GM18526 (cell line): ENCODE results near the gene CCDC93.

Source experiments
- POLR2A ChIP-seq: IDR thresholded peaks from 3 replicates; pipeline ENCODE4 v1.6.1; 2011; ENCODE audit not compliant: insufficient read length; ENCODE audit errors: extremely low read depth

CCDC93 gene

DNA sequence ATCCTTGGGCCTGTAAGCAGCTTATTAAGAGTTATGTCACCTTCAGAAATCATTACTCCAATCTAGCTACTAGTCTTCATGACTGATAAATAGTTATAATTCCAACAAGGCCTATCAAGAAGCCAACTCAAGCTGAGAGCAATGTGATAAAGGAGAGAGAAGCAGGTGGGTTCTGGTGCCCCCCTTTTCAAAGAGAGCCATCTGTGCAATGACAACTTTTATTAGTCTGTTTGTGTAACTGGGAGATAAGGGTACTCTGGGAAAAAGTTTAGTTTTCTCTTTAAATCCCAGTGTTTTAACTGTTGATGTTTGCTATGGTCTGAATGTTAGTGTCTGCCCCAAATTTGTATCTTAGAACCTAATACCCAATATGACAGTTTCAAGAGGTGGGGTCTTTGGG, 60.6 kb downstream of the CCDC93 start:
- TF ChIP-seq POLR2A = no peak

DNA sequence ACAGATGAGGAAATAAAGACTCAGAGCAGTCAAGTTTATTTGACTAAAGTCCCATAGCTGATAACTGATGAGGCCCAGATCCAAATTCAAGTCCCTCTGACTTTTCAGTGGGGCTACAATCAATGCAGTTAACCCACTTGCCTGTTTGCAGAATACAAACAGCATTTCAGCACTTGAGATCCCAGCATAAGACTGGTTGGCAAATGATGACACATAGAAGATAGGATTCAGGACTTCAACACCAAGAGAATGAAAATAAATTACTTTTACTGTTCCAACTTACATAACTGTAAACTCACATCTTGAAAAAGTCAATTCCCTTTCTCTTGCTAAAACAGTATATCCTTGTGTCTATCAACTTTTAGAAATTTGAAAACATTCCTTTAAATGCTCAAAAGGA, 61.2 kb downstream of the CCDC93 start:
- no peak for TF ChIP-seq POLR2A

DNA sequence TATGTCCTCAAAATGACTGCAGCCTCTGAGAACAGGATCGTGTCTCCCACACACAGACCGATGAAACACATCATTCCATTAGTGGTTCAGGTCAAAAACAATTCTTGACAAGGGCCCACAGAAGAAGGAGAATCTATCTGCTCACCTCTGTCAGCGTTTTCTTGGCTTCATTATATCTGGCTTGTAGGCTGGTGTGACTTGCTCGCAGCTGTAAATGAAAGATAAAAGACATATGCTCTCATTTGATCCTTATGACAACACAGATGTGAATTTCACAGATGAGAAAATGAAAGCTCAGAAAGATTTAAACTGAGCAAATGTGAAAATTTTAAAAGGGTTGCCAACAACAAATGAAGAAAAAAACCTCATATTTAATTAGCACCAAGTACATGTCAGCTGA, 61.6 kb downstream of the CCDC93 start:
- no peak for TF ChIP-seq POLR2A

DNA sequence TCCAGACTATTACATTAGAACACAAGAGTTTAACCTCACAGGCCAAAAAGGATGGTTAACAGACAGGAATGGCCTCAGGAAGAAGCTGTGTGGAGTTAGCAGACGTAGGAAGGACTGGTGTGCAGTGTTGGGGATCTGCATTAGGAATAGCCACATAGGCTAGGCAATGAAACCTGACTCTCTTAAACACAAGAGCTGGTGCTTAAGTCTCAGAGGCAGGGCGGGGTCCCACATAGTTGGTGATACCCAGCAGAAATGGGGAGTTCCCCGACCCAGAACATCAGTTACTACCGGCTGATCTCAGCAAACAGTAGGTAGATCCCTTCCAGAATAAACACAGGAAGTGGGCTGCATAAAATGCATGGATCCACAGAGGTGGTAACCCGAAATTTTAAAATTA, 64.1 kb downstream of the CCDC93 start:
- no peak for TF ChIP-seq POLR2A

DNA sequence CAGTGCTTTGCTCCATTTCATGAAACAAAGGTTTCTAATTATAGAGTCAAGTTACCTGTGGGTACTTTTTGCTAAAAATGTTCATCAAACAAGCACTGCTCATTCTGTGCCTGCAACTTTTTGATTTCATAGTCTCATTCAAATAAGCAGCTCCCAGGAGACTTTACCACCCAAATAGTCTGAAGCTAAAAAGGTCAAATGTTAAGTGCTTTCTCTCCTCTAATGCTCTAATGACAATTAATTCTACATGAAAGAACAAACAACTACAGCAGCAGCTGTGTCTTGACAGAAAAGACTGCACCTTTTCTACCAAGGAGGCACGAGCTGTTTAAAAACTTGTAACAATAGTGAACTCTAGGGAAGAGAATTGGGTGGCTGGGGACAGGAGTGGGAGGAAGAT, 65.3 kb downstream of the CCDC93 start:
- no peak for TF ChIP-seq POLR2A

DNA sequence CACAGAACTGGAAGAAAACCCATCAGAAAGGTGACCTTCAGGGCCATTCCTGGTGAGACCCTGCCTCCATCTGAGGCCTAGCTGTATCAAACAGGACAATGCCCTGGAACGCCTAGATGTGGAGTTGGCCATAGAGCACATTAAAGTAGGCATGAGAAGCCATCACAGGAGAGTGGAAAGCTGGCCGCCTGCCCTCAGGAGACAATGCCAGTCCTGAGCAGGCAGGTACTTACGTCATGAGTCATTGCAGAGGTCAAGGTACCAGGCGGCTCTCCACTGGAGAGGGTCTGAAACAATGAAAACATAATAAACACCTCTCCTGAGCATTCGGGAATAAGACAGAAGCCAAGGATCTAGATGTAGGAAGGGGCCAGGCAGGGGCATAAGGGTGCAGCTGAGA, 68.6 kb downstream of the CCDC93 start:
- no peak for TF ChIP-seq POLR2A

DNA sequence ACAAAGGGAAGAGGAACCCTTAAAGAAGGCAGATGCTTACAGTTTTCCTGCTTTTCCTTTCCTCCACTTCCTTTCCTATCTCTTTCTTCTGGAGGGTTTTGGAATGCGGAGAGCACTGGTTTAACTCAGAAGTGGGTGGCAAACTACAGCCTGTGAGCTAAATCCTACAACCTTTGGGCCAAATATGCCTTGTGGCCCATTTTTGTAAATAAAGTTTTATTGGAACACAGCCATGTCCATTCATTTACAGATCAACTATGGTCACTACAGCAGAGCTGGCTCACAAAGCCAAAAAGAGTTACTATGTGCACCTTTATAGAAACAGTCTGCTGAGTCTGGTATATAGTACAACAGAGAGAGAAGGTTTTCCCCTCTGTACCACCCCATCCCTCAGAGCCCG, 69.1 kb downstream of the CCDC93 start:
- no peak for TF ChIP-seq POLR2A

DNA sequence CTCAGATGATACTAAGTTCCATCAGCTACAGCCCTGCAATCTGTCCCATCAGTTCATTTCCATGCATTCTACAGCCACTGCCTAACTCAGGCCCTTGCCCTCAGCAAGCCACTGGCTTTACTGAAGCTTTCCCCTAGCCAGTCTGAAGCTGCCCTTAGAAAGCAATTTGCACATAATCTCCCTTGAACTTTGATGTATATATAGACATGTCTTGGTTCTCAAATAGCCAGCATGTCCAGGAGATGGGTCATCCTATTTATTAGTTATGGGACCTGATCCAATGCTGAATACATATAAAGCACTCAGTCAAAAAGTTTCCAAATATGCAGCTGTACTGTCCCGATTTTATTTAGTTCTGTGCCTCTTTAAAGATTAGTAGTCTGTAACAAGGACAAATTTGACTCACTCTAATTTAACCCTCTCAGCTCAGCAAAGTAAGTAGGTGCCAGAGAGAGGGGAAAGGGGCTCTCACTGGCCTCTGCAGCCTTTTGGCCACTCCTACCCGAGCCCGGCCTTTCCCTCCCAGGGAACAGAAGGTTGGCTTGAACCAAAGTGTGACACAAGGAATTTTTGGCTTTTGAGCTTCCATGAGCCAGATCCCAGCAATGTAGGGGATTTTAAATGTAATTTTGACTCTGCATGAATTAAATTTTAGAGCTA, 70.7 kb downstream of the CCDC93 start:
- TF ChIP-seq POLR2A = no peak

DNA sequence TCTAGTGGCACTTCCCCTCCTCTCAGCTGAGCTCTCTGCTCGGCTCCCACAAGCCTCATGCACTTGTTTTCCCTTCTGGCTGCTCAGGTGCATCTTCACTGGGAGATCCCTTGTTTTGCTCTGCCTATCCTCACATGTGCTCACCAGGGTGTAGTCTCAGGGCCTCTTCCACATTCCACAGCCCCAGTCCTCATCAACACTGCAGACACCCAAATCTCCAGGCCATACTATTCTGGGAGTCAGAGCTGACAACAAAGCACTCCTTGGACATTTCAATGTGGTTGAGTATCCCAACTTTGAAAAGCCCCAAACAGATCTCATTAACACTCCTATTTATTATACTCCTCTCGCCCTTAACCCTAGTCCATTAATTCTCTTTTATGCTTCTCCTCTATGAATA, 71.3 kb downstream of the CCDC93 start:
- TF ChIP-seq POLR2A = no peak

DNA sequence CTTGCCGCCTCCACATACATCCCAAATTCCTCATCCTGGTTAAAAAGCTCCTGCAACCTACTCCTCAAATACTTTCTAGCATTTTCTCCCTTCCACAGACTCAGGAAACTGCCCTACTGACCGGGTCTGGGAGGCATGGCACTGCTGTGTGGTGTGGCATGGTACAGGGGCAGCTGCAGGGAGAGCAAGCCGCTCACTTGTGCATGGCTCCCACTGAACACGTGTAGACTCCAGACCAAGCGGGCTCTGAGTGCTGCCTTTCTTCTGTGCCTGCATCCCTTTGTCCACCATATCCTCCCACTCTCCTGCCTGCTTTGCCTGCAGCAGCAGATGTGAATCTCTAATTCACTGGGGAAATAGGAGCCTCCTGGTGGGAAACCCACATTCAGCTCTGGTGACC, 72.2 kb downstream of the CCDC93 start:
- TF ChIP-seq POLR2A = no peak

DNA sequence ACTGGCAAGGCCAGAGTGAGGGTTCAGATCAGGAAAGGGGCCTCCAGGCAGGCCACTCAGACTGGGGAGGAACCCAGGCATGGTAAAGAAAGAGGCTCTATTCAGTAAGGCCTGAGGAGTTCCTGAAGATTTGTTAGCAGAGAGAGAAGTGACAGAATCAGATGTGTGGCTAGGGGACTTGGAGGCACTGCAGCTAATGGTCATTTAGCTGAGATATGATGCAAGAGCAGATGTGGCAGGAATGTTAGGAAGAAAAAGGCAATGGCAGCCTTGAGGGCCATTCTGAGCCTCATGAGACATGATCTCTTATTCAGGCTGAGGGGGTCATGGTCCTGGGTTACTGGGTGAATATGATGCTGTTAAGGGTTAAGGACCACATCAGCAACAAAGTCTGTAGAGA, 73.4 kb downstream of the CCDC93 start:
- TF ChIP-seq POLR2A = no peak

DNA sequence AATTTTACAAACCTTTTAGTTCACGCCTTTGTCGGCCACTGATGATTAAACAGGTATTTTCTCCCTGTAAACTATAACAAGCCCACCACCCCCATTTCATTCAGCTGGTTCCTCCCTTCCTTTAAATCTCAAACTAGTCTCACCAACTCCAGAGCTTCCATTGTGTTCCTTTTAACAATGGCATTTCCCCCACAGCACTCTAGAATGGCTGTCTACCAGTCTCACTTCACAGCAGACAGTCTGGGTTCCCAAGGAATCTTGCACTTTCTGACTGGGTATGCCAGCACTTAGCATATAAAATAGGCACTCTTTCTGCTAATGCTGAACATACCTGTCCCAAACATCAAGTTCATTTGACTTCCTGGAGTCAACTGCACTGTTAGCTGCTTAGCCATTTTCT, 75.3 kb downstream of the CCDC93 start:
- no peak for TF ChIP-seq POLR2A

DNA sequence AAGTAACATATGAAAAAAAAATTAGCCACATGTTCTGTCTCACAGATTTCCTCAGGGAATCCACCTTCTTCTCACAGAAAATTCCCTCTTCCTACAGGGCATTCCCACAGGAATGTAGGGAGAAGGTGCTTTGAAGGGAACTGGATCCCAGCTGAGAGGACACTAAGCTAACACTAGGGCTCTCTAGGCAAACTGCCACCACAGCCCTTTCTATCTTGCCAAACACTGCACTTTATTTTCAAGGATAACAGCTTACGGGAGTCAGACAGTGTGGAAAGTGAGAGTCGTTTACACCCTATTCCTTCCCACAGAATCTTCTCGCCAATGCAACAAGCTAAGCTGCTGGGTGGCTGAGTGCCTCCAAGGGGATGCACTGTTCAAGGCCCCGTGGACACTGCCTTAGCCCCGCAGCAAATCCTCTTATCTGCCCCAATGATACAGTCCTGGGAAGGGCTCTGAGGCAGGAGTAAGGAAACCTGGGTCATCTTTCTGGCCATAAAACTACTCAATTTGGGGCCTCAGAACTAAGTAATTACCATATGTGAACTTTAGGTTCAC, 76.9 kb downstream of the CCDC93 start:
- TF ChIP-seq POLR2A = no peak

DNA sequence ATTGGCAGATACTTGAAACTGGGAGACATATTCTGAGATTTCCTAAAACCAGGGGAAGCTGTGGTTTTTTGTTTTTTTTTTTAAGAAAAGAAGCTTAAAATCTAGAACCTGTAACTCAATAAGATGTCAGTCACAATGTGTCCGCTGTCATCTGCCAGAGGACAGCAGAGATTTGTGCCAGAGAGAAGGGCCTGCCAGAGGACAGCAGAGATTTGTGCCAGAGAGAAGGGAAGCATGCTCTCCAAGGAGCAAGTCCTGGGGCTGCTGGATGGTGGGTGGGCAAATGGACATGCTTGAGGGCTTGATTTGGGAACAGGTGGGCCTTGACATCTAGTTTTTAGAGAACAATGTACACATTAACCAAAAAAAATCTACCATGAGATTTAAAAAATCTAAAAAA, 77.9 kb downstream of the CCDC93 start:
- TF ChIP-seq POLR2A = no peak

DNA sequence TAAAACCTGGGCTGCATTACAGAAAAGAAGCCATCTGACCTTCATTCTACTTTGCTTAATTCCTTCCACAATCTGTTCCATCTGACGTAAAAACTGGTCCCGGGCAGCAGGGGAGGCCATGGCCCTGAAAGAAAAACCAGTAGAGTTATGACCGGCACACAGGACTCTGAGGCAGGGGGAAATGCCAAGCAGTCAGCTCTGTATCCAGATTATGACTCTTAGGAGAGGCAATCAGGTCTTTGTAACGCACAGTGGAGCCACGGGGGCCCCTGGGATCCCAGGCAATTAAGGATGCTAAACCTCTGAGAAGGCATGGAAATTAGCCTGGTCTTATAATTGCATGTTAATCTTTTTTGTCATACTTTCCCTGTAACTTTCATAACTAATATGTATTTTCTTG, 78.4 kb downstream of the CCDC93 start:
- no peak for TF ChIP-seq POLR2A

DNA sequence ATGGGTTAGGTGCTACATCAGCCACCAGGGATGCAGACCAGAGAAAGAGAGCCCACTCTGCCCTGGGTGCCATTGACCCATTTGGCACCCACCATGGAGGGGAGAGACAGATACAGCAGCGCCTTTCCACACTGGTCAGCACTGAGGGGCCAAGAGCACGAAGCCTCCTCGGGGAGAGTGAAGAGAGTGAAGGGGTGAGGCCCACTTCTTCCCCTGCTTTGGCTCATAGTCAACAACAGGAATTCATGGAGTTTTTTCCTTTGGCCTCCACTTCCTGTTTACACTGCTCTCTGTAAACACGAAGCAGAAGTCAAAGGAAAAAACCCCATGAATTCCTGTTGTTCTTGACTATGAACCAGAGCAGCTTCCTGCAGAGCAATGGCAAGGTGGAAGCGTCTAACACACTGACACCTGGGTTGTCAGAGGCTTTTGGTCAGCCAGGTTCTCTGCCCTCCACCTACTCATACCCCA, 80.0 kb downstream of the CCDC93 start:
- TF ChIP-seq POLR2A = no peak

DNA sequence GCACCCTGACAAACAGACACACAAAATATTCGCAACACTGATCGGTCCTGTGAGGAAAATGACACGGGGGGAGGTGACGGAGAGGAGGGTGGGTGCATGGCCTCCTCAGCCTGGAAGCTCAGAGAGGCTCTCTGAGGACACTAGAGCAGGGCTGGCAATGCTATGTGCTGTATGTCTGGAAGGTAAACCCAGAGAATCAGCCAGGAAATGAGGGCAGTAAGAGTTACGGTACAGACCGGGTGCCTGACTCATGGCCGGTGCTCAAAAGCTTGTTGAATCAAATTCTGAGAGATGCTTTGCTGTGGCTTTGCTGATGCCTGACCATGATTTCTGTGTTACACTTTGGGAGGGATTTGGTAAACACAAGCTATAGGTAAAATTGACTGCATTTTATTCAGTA, 81.9 kb downstream of the CCDC93 start:
- TF ChIP-seq POLR2A = no peak

DNA sequence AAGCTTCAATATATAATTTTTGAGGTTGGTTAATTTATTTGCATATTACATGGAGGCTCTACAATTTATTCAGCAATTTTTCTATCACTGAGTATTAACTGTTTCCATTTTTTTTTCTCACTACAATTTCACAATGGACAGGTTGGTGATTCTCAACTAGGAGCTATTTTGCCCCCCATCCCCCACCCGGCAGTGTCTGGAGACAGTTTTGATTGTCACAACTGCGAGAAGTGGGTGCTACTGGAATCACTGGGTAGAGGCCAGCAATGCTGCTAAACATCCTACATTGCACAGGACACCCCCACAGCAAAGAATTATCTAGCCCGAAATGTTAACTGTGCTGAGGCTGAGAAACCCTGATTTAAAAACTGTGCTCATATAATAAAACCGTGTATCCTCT, 82.6 kb downstream of the CCDC93 start:
- TF ChIP-seq POLR2A = no peak

DNA sequence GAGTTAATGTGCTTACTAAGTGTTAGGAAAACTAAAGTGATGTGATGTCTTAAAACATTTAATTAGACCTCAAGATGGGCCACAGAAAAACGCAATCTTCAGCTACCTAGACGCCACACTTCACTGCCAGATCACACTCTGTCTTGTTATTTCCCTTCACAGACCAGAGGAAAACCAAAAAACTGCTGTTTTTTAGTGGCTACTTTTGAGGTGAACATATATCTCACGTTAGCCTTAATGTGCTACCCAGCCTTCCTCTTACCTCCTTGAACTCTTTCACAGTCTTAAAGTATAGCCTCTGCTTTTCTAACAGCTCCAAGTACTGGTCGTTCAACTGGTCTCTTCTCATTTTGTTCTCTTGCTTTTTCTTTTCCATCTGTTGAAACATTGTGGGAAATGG, 83.1 kb downstream of the CCDC93 start:
- no peak for TF ChIP-seq POLR2A
